Kidney (tissue), 14 donors: ENCODE measurements around the gene PRKN. TPM values are rescaled to one million over a fixed set of nuclear protein-coding genes. Genes with fewer than 3 reads are reported as not detected.

Experiments used
- DNase-seq, 5 donors: peaks; one replicate each; pipeline ENCODE4 v3.0.0-alpha.2; 2013 to 2020
- FAIRE-seq: peaks from 2 replicates; lab custom pipeline; 2012; peaks lifted over from hg19 to GRCh38; lab: Jason Lieb, UNC
- H3K27ac ChIP-seq, 2 donors: one replicate each; pipeline ENCODE4 v1.7.0; 2013; ENCODE audit warnings: low read depth in 2 of 2, low read length in 2 of 2, inconsistent platforms in 1 of 2
- H3K27me3 ChIP-seq: one replicate; pipeline ENCODE4 v1.7.1; 2013; ENCODE audit warnings: low read length, inconsistent platforms; ENCODE audit not compliant: control insufficient read depth, insufficient read depth
- H3K36me3 ChIP-seq, 3 donors: one replicate each; pipeline versions ENCODE4 v1.7.0 to v1.7.1; 2013; ENCODE audit warnings: low read length in 3 of 3, control low read depth in 1 of 3, inconsistent platforms in 1 of 3; ENCODE audit not compliant: insufficient read depth in 3 of 3, control insufficient read depth in 2 of 3
- H3K4me1 ChIP-seq, 3 donors: one replicate each; pipeline versions ENCODE4 v1.7.0 to v1.7.1; 2013; ENCODE audit warnings: low read length in 3 of 3, inconsistent platforms in 1 of 3, low read depth in 1 of 3; ENCODE audit not compliant: control insufficient read depth in 2 of 3, insufficient read depth in 2 of 3
- H3K4me3 ChIP-seq, 3 donors: one replicate each; pipeline versions ENCODE4 v1.7.0 to v1.8.1; 2013; ENCODE audit warnings: low read length in 3 of 3, control low read depth in 1 of 3, inconsistent platforms in 1 of 3
- H3K9ac ChIP-seq, 3 donors: one replicate each; pipeline versions ENCODE4 v1.7.0 to v1.7.1; 2013; ENCODE audit warnings: low read length in 3 of 3, control low read depth in 1 of 3, inconsistent platforms in 1 of 3
- H3K9me3 ChIP-seq, 3 donors: one replicate each; pipeline versions ENCODE4 v1.7.0 to v1.7.1; 2013; ENCODE audit warnings: low read length in 3 of 3, control low read depth in 1 of 3, inconsistent platforms in 1 of 3; ENCODE audit not compliant: control insufficient read depth in 2 of 3, insufficient read depth in 1 of 3
- intact Hi-C: fragments of 100-400 bp; cut with DNase I; formaldehyde crosslinking; loops from one replicate; pipeline ENCODE4 v1.11.1; 2022
- polyA plus RNA-seq: library from polyadenylated mRNA; stranded (reverse); fragments of 350-450 nt; fragmentation: Illumina TruSeq; extraction: RNeasy Lipid Tissue Mini Kit (QIAGEN cat#74804); gene quantifications from one replicate; pipeline ENCODE4 v1.2.3, GENCODE V29; 2014; ENCODE audit warnings: low read depth, low replicate concordance; ENCODE audit not compliant: insufficient read depth
- total RNA-seq: library from RNA; stranded (reverse); fragmentation: NEBNext Ultra II Directional; extraction: Animal tissue kit (Norgen Biotek cat#: 25700); gene quantifications from one replicate; pipeline ENCODE4 v1.2.1, GENCODE V29; 2021
- TF ChIP-seq, protein P1 (sequence below): IDR thresholded peaks from 3 replicates; pipeline ENCODE4 v1.5.1; 2012; ENCODE audit warnings: mild to moderate bottlenecking, moderate library complexity, borderline replicate concordance; ENCODE audit not compliant: insufficient read depth; ENCODE audit errors: extremely low read depth
- donor health status: control.
- donor health status: control.
- donor health status: control.
- donor health status: control.
- donor health status: control.
- donor health status: DM: yes; HTN: yes; CAD: no.
- donor health status: Normal renal cell carcinoma (clear cell type).

Gene PRKN
- total and polyA plus RNA-seq, 2 donors from 2014 or later: 8.6 to 10.4 TPM

DNA sequence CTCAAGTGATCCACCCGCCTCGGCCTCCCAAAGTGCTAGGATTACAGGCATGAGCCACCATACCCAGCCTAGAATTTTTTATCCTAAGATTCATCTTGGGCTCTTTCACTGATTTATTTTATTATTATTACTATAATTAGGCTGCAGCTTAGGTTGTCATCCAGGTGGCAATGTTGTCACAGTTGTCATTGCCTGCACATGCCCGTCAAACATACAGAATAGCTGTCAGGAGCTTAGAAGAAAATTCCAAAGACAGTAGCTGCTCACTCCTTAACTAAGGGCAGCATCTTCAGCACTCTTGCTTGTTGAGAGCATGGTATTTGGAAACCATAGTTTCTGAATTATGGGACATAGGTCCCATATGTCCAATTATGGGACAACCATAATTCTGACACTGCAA, 1118.8 kb downstream of the PRKN start:
- intact Hi-C loops: no loop called here
- DNase-seq (no peak), FAIRE-seq (no peak)
- H3K27me3 ChIP-seq: no peaks in the 10 kb centered on the region
- TF ChIP-seq, protein P1, sequence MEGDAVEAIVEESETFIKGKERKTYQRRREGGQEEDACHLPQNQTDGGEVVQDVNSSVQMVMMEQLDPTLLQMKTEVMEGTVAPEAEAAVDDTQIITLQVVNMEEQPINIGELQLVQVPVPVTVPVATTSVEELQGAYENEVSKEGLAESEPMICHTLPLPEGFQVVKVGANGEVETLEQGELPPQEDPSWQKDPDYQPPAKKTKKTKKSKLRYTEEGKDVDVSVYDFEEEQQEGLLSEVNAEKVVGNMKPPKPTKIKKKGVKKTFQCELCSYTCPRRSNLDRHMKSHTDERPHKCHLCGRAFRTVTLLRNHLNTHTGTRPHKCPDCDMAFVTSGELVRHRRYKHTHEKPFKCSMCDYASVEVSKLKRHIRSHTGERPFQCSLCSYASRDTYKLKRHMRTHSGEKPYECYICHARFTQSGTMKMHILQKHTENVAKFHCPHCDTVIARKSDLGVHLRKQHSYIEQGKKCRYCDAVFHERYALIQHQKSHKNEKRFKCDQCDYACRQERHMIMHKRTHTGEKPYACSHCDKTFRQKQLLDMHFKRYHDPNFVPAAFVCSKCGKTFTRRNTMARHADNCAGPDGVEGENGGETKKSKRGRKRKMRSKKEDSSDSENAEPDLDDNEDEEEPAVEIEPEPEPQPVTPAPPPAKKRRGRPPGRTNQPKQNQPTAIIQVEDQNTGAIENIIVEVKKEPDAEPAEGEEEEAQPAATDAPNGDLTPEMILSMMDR: no peak
- H3K9me3 ChIP-seq: no peaks in the 10 kb centered on the region
- no peaks in the 10 kb centered on the region for H3K36me3 ChIP-seq
- H3K4me1 ChIP-seq: no peaks in the 10 kb centered on the region
- no peak overlapping the region for H3K4me3 ChIP-seq
- no peak overlapping the region for H3K27ac ChIP-seq
- no peak overlapping the region for H3K9ac ChIP-seq

DNA sequence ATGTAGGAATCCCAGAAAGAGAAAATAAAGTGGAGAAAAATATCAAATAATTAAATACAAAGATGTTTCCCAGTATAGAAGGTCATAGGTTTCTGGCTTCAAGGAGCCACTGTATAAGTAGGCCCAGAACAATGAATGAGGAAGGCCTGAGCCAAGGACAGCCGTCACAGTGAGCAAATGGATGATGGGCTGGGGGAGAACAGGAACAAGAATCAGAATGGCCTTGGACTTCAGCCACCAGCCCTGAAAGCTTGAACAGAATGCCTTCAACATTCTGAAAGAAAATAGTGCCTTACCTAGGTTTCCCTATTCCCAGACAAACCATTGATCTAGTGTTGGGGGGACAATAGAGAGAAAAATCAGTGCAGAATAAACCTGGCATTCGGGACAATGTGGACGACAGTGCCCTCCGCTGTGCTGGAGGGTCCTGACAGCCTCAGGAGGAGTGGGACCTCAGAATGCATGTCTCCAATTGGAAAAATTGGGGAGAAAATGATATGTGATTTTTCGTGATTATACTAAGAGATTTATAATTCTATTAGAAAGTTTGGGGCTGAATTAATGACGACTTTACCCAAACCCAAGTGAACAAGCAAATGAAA, 1119.8 kb downstream of the PRKN start:
- intact Hi-C loops: no loop called here
- TF ChIP-seq, protein P1: no peak
- H3K36me3 ChIP-seq: no peaks in the 10 kb centered on the region
- H3K4me1 ChIP-seq: no peaks in the 10 kb centered on the region
- H3K9ac ChIP-seq: no peak overlapping the region
- FAIRE-seq (no peak), DNase-seq (no peak)
- no peaks in the 10 kb centered on the region for H3K27me3 ChIP-seq
- H3K9me3 ChIP-seq: no peaks in the 10 kb centered on the region
- no peak overlapping the region for H3K27ac ChIP-seq
- H3K4me3 ChIP-seq: no peak overlapping the region

DNA sequence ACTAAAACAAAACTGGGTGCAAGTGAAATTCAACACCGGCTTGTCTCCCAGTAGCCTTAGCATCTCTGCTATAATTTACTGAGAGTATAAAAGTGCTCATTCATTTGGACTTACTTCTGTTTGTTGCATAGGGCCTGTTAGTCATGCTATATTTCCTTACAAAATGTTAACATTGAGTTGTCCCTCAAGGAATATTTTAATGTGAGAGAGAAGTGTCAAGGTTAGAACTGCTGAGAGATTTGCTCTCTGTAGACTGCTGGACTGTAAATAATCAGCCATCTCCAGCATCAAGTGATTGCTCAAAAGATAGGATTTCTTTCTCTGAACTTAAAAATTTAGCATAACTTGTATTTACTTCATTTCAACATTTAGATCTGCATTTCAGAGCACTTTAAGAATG, 1125.2 kb downstream of the PRKN start:
- no peak overlapping the region for H3K9ac ChIP-seq

More for the DNA sequence above, 1125.2 kb downstream of the PRKN start:
- intact Hi-C loops: no loop called here
- Histone ChIP-seq H3K36me3 (no peaks in the 10 kb centered on the region), H3K27me3 (no peaks in the 10 kb centered on the region), H3K27ac (no peak overlapping the region), H3K4me1 (no peaks in the 10 kb centered on the region), H3K4me3 (no peak overlapping the region), H3K9me3 (no peaks in the 10 kb centered on the region)
- no peak for DNase-seq
- no peak for FAIRE-seq
- TF ChIP-seq, protein P1: no peak
